Thyroid gland (tissue), 4 donors: ENCODE data around the gene ADAMTS13. TPM values are rescaled to one million over a fixed set of nuclear protein-coding genes. Genes with fewer than 3 reads are reported as not detected.

Source experiments
- DNase-seq, 2 donors: peaks; one replicate each; pipeline ENCODE4 v3.0.0-alpha.2; 2019
- H3K27ac ChIP-seq, 3 donors: fragments of 200-600 bp; sonication (generic); 1 replicate in 2 of 3; 2 replicates in 1 of 3; pipeline ENCODE4 v1.5.1; 2016 to 2019; ENCODE audit warnings: mild to moderate bottlenecking in 1 of 3, moderate library complexity in 1 of 3
- H3K27me3 ChIP-seq: fragments of 200-600 bp; sonication (generic); one replicate; pipeline ENCODE4 v1.5.1; 2019
- H3K36me3 ChIP-seq, 2 donors: fragments of 200-600 bp; sonication (generic); one replicate each; pipeline ENCODE4 v1.5.1; 2016 to 2019
- H3K4me1 ChIP-seq, 2 donors: fragments of 200-600 bp; sonication (generic); one replicate each; pipeline ENCODE4 v1.5.1; 2017 to 2019
- H3K4me3 ChIP-seq, 3 donors: fragments of 200-600 bp; sonication (generic); replicated peaks in 1 of 3; 1 replicate in 2 of 3; 2 replicates in 1 of 3; pipeline ENCODE4 v1.5.1; 2016; ENCODE audit warnings: mild to moderate bottlenecking in 1 of 3
- H3K9me3 ChIP-seq: fragments of 200-600 bp; sonication (generic); one replicate; pipeline ENCODE4 v1.5.1; 2017
- CTCF ChIP-seq, 6 experiments: fragments of 200-600 bp in 3 of 6; fragments of 450-650 bp in 3 of 6; sonication (generic) in 3 of 6; IDR thresholded peaks; one replicate each; pipeline ENCODE4 v1.5.1; 2016 to 2019; ENCODE audit warnings: antibody characterized with exemption in 6 of 6, mild to moderate bottlenecking in 2 of 6, inconsistent platforms in 1 of 6, moderate library complexity in 1 of 6
- POLR2A ChIP-seq, 2 donors: fragments of 450-650 bp; IDR thresholded peaks; one replicate each; pipeline ENCODE4 v1.6.1; 2017; ENCODE audit warnings: antibody characterized with exemption in 2 of 2, mild to moderate bottlenecking in 2 of 2, moderate library complexity in 1 of 2
- WGBS, 2 donors: methylation state at CpG; one replicate each; pipeline ENCODE4 v1.1.5; 2017; 5-methylcytosine and 5-hydroxymethylcytosine counted together
- intact Hi-C: fragments of 100-400 bp; cut with DNase I; formaldehyde crosslinking; loops from one replicate; pipeline ENCODE4 v1.15.1; 2023
- total RNA-seq, 4 donors: library from RNA; depleted of rRNA; stranded (reverse); fragments of >200 nt; gene quantifications; one replicate each; pipeline ENCODE4 v1.2.3, GENCODE V29; 2016

ADAMTS13 gene
- total RNA-seq, 4 donors from 2014 or later, result 1.5 to 2.8 (median 2.0) TPM

- WGBS, 2 donors, result 67 to 75% methylated on average over 4 of the region's 4 CpGs
- intact Hi-C loops, result no loop called here
- Histone ChIP-seq H3K4me3 (no peak overlapping the region), H3K36me3 (no peaks in the 10 kb centered on the region), H3K27me3 (no peaks in the 10 kb centered on the region), H3K4me1 (no peaks in the 10 kb centered on the region), H3K9me3 (no peaks in the 10 kb centered on the region), H3K27ac (no peak overlapping the region)
- DNase-seq, result no peak
- no peak for TF ChIP-seq CTCF (IDR thresholded peaks at IDR 0.05)
- no peak for TF ChIP-seq POLR2A (IDR thresholded peaks at IDR 0.05)
Measured at GRCh38 chr9:133439337-133439736, 17.2 kb downstream of the ADAMTS13 start.

- 91 to 94% methylated on average over 9 to 12 of the region's 12 CpGs for WGBS, 2 donors
- Histone ChIP-seq H3K9me3 (no peaks in the 10 kb centered on the region), H3K27ac (no peak overlapping the region), H3K27me3 (no peaks in the 10 kb centered on the region), H3K4me1 (no peaks in the 10 kb centered on the region), H3K4me3 (no peak overlapping the region), H3K36me3 (no peaks in the 10 kb centered on the region)
- no peak for DNase-seq
- TF ChIP-seq CTCF (IDR thresholded peaks at IDR 0.05) (no peak), POLR2A (IDR thresholded peaks at IDR 0.05) (no peak)
- intact Hi-C loops, result no loop called here
Measured at GRCh38 chr9:133440874-133441273, 18.7 kb downstream of the ADAMTS13 start.

GRCh38 chr9:133441571-133441970, 19.4 kb downstream of the ADAMTS13 start:
- intact Hi-C loops, result no loop called here
- Histone ChIP-seq H3K4me3 (no peak overlapping the region), H3K36me3 (no peaks in the 10 kb centered on the region), H3K27ac (no peak overlapping the region), H3K27me3 (no peaks in the 10 kb centered on the region), H3K4me1 (no peaks in the 10 kb centered on the region), H3K9me3 (no peaks in the 10 kb centered on the region)
- no peak for DNase-seq
- 81% methylated on average over 5 of the region's 5 CpGs for WGBS, 2 donors
- TF ChIP-seq POLR2A (IDR thresholded peaks at IDR 0.05), result no peak
- TF ChIP-seq CTCF (IDR thresholded peaks at IDR 0.05), result no peak

GRCh38 chr9:133443248-133443647, 21.1 kb downstream of the ADAMTS13 start:
- intact Hi-C loops, result no loop called here
- no peak overlapping the region for H3K4me3 ChIP-seq
- no peaks in the 10 kb centered on the region for H3K27me3 ChIP-seq
- H3K27ac ChIP-seq, result no peak overlapping the region
- H3K36me3 ChIP-seq, result no peaks in the 10 kb centered on the region
- TF ChIP-seq POLR2A (IDR thresholded peaks at IDR 0.05), result no peak
- TF ChIP-seq CTCF (IDR thresholded peaks at IDR 0.05), result no peak
- H3K9me3 ChIP-seq, result no peaks in the 10 kb centered on the region
- no peak for DNase-seq
- 70 to 97% methylated on average over 2 to 7 of the region's 15 CpGs for WGBS, 2 donors
- H3K4me1 ChIP-seq, result no peaks in the 10 kb centered on the region

GRCh38 chr9:133443982-133444381, 21.8 kb downstream of the ADAMTS13 start:
- Histone ChIP-seq H3K9me3 (no peaks in the 10 kb centered on the region), H3K27me3 (no peaks in the 10 kb centered on the region), H3K4me1 (no peaks in the 10 kb centered on the region), H3K27ac (no peak overlapping the region), H3K4me3 (no peak overlapping the region), H3K36me3 (no peaks in the 10 kb centered on the region)
- no peak for TF ChIP-seq POLR2A (IDR thresholded peaks at IDR 0.05)
- no peak for TF ChIP-seq CTCF (IDR thresholded peaks at IDR 0.05)
- no peak for DNase-seq
- 65 to 69% methylated on average over 8 of the region's 8 CpGs for WGBS, 2 donors
- intact Hi-C loops, result no loop called here
